NAMALWA (cell line): ENCODE measurements around the gene MMP8.
"Not testable (repeated sequence)": the region's sequence is repeated elsewhere in the genome, so short reads cannot be mapped to it uniquely, and the experiment has no call there.

Experiments
- DNase-seq: peaks from one replicate; pipeline ENCODE4 v3.0.0-alpha.2; 2015; ENCODE audit warnings: low spot score

Gene MMP8, protein sequence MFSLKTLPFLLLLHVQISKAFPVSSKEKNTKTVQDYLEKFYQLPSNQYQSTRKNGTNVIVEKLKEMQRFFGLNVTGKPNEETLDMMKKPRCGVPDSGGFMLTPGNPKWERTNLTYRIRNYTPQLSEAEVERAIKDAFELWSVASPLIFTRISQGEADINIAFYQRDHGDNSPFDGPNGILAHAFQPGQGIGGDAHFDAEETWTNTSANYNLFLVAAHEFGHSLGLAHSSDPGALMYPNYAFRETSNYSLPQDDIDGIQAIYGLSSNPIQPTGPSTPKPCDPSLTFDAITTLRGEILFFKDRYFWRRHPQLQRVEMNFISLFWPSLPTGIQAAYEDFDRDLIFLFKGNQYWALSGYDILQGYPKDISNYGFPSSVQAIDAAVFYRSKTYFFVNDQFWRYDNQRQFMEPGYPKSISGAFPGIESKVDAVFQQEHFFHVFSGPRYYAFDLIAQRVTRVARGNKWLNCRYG

DNA sequence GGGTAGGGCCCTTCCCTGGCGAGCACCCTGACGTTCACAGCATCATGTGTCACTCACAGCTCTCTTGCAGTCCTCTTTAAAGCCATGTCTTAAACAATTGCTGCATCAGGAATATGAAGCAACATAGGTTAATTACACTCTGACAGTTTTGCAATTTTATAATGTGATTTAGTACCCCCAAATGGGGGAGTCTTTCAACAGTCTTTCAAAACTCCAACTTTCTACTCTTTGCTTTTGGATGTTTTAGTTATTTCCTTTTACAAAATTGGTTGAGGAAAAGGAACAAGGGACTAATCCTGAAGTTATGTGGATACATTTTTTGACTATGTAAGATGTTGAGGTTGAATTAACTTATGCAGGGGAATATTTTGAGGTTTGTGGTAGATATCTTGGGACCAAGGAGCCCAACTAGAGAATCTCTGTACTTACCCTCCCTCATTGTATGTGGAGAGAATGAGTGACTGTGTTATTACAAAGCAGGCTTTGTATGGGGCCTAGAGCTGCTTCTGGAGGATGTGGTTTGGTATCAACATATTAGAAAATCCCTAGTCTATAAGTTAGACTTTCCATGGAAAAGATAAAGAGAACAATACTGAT is at the start of gene MMP8:
Gene MMP8 (minus strand): TSS at position 51 of the 597 bp plus-strand sequence. CDS start 99 bp downstream, outside the sequence.
- DNase-seq, result no peak

GRCh38 chr11:102773386-102773785 is 48.6 kb upstream of the MMP8 start:
- DNase-seq, result no peak

- no peak for DNase-seq
These were observed 46.6 kb upstream of the MMP8 start for GRCh38 chr11:102771351-102771750.

DNA sequence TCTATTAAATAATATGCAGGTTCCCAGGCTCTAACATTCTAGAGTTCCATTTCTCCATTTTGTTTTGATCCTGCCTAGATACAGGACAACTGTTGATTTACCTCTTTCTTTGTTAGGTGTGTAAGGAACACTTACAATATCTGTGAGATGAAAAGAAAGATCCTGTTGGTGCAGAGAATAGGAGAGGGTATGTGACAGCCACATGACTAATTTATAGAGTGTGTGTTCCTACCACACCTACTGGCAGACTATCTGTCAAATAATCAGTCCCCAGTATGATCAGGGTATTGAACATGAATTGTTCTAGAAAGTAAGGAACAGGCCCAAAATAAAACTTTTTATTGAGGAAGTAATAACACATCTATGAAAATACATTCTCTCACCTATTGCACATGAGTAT is 45.4 kb upstream of the MMP8 start:
- no peak for DNase-seq

DNA sequence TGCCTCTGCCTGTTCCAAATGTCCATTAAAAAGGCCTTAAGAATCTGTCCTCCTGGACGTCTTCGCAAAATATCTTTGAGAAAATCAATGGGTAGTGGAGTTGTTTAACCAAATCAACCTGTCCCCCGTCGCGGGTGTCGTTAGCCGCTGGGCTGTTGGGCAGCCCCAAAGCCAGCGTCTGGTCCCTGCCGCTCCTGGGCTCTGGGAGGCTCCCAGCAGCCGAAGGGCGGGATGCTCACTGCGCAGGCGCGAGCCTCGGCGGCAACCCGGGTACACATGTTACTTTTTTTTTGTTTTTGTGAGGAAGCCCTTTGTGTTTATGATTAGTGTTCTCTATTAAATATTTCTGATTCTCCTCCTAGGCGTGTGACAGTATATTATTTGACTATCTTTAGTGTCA is 43.0 kb upstream of the MMP8 start:
- DNase-seq, result no peak

DNA sequence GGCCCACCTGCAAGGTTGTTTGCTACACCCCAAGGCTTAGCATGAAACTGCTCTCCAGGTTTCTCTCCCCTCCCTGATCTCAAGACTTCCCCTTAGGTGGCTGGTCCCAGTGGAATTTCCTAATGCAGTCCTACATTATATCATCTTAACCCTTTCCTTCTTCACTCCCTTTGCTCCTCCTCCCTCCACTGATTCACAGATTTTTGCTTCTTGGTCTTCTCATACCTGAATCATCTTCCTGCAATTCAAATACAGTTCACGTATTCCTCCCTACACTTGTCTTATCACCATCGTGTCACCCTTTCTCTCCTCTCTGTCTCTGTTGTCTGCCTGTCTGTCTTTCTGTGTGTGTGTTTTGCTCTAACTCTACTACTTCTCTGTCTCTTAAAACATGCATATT is 38.7 kb upstream of the MMP8 start:
- DNase-seq, result no peak

DNA sequence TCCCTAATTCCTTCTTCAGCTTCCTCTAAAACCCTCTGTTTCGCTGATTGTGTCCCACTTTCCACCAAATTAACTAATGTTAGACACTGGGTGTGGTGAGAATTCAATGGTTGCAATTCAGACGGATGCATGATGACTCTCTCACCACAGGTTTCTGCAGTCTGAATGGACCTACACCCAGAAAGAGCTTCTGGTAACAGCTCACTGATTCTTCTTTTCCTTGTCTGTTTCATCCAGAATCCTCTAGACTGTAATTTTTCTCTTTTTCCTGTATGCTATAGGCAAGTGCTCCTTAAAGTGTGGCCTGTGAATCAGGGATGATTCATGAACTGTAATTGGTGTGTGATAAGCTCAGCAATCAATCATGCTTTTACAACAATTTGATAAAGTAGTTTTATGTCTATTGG is 37.6 kb upstream of the MMP8 start:
- no peak for DNase-seq

DNA sequence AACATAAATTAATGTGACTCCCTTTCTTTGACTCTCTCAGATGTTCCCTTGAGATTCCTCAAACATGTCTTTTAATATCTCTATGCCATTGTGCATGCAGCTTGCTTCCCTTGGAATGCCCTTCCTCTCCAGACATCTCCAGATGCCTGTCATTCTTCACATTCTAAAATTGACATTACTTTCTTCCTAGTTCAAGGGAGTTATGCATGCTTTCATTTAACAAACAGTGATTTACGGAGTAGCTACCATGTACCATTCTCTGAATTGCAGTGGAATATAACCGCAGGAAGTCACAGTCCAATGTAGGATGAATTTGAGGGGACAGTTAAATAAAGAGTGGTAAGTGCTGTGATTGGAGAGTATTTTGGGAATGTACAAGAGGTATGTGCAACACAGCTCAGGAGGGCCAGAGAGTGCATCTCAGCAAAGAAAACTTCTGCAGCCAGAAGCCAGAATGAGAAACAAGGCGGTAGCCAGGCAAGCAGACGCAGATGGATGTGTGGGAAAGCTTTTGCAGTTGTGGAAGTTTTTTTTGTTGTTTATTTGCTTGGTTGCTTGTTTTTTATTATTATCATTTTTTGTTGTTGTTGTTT is 37.0 kb upstream of the MMP8 start:
- DNase-seq, result no peak

DNA sequence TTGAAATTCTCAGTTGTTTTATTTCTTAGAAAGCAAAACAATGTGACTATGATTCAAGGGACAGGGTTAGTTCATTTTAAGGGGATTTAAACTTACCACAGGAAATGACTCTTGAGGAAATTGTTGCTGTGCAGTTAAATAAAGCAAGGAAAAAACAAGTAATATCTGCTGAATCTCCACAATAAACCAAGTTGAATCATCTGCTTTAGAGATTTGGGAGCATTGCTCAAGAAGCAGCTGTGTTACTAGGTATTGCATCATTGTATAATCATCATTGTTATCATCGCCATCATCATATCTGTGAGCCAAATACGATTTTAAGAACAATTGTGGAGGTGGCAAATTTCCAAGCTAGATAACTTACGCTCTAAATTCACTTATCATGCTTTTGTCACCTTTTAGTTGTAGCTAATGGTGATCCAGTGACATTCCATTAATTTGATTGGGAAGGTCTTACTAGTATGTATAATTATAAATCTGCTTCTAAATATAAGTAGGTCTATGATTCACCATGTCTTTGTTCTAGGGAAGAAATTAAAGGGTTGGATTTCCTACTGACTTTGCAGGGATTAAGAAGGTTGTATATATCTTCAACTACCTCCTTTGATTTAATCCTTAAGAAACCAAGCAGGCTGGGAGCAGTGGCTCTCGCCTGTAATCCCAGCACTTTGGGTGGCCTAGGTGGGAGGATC is 35.7 kb upstream of the MMP8 start:
- no peak for DNase-seq

- no peak for DNase-seq
These were observed 33.2 kb upstream of the MMP8 start for GRCh38 chr11:102757823-102758549.

DNA sequence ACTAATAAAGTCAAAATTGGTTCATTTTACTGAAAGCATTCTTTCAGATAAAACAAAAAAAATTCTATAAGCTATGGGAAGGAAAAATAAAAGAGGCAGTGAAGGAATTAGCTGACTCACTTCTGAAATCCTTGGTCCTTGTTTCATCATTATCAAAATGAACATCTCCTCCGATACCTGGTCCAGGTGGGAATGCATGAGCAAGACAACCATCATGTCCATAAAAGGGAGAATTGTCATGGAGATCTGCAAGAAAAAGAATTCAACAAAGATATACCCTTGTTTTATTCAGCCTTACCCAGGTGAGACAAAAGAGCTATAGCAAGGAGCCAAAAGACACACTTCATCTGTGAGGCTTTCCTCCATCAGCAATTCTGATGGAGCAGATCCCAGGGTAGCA is 28.5 kb upstream of the MMP8 start:
- no peak for DNase-seq

DNA sequence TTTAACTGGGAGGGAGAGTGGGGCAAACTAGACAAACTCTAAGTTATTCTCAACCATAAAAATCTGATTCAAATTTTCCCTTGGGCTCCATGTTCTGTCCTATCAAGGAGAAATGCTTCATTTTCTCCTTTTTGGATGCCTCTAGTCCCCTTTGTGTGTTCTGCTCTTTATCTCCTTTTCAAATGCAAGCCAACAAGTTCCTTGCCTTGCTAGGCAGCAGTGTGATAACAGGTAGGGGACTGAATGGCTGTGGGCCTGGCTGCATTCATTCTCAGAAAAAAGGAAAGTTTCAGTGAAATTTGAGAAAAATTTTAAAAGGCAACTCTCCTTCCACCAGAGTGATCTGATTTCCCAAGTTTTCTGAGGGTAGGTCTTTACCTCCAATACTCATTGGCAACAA is 26.9 kb upstream of the MMP8 start:
- no peak for DNase-seq

DNA sequence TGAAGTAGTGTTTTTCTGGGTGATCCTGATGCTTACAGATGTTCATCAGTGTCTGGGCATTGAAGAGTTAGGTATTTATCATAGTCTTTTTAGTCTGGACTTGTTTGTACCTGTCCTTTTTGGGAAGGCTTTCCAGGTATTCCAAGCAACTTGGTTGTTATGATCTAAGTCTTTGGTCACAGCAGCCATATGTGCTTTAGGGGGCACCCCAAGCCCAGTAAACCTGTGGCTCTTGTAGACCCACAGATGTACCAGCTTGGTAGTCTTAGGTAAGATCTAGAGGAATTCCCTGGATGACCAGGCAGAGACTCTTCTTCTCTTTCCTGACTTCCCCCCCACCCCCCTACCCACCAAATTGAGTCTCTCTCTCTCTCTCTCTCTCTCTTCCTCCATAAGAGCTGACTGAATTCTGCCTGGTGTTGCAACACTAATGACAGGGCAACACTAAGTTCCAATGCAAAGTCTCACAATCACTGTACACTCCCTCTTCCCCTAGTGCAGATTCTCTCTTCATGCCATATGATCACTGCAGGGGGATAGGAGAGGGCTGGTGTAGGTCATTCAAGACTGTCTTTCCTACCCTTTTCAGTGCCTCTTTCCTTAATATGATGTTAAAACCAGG is 24.5 kb upstream of the MMP8 start:
- no peak for DNase-seq

GRCh38 chr11:102746746-102747578 is 22.2 kb upstream of the MMP8 start:
- not testable (repeated sequence) for DNase-seq

GRCh38 chr11:102734650-102735049 is 9.9 kb upstream of the MMP8 start:
- no peak for DNase-seq

DNA sequence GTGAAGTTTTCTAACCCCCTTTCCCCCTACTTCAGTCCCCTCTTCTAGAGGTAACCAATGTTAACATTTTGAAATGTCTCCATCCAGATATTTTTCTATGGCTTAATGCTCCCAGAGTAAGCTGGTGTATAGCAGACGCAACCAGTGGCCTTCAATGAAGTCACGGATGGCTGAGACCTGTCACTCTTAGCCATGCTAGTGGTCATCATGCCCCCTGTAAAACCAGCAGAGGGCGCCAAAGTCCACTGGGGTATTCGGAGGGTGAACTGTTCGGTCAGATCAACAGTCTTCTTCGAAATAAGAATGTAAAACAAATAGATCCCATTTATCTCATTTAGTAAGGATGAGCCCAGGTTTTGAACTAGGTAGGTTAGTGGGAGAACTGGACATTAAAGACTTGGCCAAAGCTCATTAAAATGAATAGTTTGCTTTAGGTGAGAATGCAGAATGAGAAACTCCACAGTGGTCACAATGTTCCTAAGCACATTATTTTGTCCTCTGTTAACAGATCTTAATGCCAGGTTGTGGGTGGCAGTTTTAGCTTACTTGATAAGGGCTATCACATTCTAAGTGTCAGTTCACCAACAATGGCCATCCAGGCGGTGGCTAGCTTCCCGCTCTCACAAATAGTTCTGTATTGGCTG is 8.6 kb upstream of the MMP8 start:
- peak; percentile 74 for DNase-seq

GRCh38 chr11:102730944-102731343 is 6.2 kb upstream of the MMP8 start:
- DNase-seq, result not testable (repeated sequence)

GRCh38 chr11:102729849-102730815 is 5.4 kb upstream of the MMP8 start:
- DNase-seq, result no peak

DNA sequence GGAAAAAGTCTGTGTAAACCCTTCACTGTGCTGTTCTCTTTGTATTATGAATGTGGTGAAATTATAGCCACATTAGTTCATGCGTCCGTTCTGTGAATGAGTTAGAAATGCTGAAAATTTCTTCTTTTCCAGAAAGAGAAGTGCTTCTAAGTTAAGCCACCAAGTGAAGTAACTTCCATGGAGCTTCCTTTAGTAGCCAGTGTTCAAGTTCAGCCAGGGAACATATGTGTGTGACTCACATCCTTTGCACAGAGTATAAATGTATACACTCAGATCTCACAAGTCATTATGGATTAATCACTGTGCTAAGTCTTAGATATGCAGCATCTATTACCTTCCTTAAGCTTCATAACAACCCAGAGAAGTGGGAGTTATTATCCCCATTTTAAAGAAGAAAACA is 3.1 kb upstream of the MMP8 start:
- DNase-seq, result no peak
